ENCODE measurements around the gene HMGN1. TPM values are rescaled to one million over a fixed set of nuclear protein-coding genes. Genes with fewer than 3 reads are reported as not detected.

Gene HMGN1
- total and polyA plus RNA-seq, 2 experiments from 2014 or later, result 282 to 371 TPM

DNA sequence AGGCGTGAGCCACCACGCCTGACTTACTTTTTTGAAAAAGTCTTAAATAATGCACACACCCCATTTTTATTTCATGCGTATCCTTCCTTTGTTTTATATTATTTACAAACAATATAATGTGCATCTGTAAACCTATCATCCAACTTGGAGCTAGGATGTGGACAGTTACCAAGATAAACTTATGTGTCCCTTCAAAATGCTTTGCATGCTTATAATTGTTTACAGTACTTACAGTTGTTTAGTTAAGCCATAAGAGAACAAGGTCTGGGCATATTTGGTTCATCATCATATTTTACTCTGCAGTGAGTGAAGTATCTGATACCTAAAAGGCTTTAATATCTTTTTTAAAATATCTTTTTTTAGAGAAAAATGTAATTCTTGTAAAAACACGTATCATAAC, 16.1 kb upstream of the HMGN1 start:
- TF ChIP-seq EZH2 (IDR thresholded peaks at IDR 0.05; ENCODE audit: borderline replicate concordance) (no peak), EZH2phosphoT487 (IDR thresholded peaks at IDR 0.05; ENCODE audit: low read depth, severe bottlenecking, unreplicated experiment) (no peak)
- TF ChIP-seq, protein P1, sequence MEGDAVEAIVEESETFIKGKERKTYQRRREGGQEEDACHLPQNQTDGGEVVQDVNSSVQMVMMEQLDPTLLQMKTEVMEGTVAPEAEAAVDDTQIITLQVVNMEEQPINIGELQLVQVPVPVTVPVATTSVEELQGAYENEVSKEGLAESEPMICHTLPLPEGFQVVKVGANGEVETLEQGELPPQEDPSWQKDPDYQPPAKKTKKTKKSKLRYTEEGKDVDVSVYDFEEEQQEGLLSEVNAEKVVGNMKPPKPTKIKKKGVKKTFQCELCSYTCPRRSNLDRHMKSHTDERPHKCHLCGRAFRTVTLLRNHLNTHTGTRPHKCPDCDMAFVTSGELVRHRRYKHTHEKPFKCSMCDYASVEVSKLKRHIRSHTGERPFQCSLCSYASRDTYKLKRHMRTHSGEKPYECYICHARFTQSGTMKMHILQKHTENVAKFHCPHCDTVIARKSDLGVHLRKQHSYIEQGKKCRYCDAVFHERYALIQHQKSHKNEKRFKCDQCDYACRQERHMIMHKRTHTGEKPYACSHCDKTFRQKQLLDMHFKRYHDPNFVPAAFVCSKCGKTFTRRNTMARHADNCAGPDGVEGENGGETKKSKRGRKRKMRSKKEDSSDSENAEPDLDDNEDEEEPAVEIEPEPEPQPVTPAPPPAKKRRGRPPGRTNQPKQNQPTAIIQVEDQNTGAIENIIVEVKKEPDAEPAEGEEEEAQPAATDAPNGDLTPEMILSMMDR (IDR thresholded peaks at IDR 0.05; ENCODE audit: poor library complexity), result no peak
- Histone ChIP-seq H3K4me3 (no peak overlapping the region), H3K27me3 (no peaks in the 10 kb centered on the region), H3K79me2 (no peaks in the 10 kb centered on the region), H3K36me3 (replicated peaks; ENCODE audit: insufficient read depth, low read depth) (no peaks in the 10 kb centered on the region), H3K4me2 (no peak overlapping the region), H3K27ac (no peak overlapping the region), H4K20me1 (ENCODE audit: insufficient read depth, poor library complexity, severe bottlenecking) (no peaks in the 10 kb centered on the region), H2AFZ (no peak overlapping the region), H3K4me1 (ENCODE audit: insufficient read depth) (no peaks in the 10 kb centered on the region), H3K9me2 (replicated peaks; ENCODE audit: insufficient read depth) (no peaks in the 10 kb centered on the region), H3K9me3 (ENCODE audit: low read depth) (no peaks in the 10 kb centered on the region)
- no peak for DNase-seq (ENCODE audit: low spot score)
- WGBS (ENCODE audit: low lambda C conversion rate, missing lambda C conversion rate), result 95% methylated on average over 4 of the region's 4 CpGs

DNA sequence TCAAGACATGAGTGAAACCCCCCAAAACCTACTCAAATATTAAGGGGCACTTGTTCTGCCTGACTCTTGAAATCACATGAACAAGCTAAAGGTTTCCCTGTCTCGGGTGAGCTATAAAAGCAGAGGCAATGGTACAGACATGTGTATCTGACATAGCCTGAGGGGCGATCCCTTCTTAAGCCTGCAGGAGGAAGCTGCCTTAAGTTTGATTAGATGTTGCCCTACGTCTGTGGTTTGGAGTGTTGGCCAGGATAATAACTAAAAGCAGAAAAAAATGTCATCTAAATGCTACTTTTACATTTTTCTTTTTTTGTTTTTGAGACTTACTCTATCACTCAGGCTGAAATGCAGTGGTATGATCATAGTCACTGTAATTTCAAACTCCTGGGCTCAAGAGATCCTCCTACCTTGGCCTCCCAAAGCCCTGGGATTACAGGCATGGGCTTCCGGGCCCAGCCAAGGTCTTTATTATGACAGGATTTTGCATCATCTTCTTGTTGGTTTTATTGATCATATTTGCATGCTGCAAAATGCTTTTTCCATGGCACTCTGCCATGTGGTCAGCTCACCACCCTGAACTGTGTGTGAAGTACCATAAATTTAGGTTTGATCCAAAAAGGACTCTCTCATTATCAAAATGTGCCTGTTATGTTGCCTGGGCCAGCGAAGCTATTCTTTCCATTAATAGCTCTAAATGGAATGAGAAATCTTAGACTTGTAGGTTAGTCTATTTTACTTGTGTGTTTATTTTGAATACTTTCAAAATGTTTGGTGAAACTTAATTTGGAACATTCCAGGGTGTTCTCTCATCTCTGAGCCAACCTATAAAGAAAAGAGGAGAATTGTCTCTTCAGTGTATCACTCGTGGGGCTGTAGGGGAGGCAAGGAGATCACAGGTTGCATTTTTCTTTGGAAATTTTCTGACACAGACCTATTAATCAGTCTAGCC, 15.0 kb upstream of the HMGN1 start:
- Histone ChIP-seq H3K9me2 (replicated peaks; ENCODE audit: insufficient read depth) (no peaks in the 10 kb centered on the region), H2AFZ (no peak overlapping the region), H3K4me2 (no peak overlapping the region), H3K4me1 (ENCODE audit: insufficient read depth) (no peaks in the 10 kb centered on the region), H3K27me3 (no peaks in the 10 kb centered on the region), H4K20me1 (ENCODE audit: insufficient read depth, poor library complexity, severe bottlenecking) (no peaks in the 10 kb centered on the region), H3K4me3 (no peak overlapping the region), H3K9me3 (ENCODE audit: low read depth) (no peaks in the 10 kb centered on the region), H3K36me3 (replicated peaks; ENCODE audit: insufficient read depth, low read depth) (no peaks in the 10 kb centered on the region), H3K79me2 (no peaks in the 10 kb centered on the region), H3K27ac (no peak overlapping the region)
- WGBS (ENCODE audit: low lambda C conversion rate, missing lambda C conversion rate), result 67% methylated on average over 6 of the region's 6 CpGs
- no peak for DNase-seq (ENCODE audit: low spot score)
- TF ChIP-seq, protein P1 (IDR thresholded peaks at IDR 0.05; ENCODE audit: poor library complexity), result no peak
- no peak for TF ChIP-seq EZH2phosphoT487 (IDR thresholded peaks at IDR 0.05; ENCODE audit: low read depth, severe bottlenecking, unreplicated experiment)
- TF ChIP-seq EZH2 (IDR thresholded peaks at IDR 0.05; ENCODE audit: borderline replicate concordance), result no peak

DNA sequence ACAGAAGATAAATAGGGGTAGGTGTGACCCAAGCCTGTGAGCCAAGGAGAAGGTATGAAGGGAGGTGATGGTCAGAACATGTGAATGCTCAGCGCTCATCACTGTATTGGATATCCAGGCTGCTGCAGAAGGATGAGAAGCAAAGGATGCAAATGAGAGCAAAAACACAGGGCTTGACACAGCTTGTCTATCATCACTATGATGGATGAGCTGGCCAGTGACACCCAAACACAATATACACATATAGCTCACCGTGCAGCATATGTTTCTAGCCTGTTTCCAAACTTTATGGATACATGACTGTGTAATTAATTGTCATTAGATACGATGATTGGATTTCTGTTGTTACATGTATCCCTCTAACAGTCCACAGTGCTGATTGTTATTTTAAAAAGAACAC, 13.8 kb upstream of the HMGN1 start:
- Histone ChIP-seq H4K20me1 (ENCODE audit: insufficient read depth, poor library complexity, severe bottlenecking) (no peaks in the 10 kb centered on the region), H3K4me2 (no peak overlapping the region), H3K27me3 (no peaks in the 10 kb centered on the region), H3K9me2 (replicated peaks; ENCODE audit: insufficient read depth) (no peaks in the 10 kb centered on the region), H3K4me1 (ENCODE audit: insufficient read depth) (no peaks in the 10 kb centered on the region), H2AFZ (no peak overlapping the region), H3K27ac (no peak overlapping the region), H3K79me2 (no peaks in the 10 kb centered on the region), H3K9me3 (ENCODE audit: low read depth) (no peaks in the 10 kb centered on the region), H3K4me3 (no peak overlapping the region), H3K36me3 (replicated peaks; ENCODE audit: insufficient read depth, low read depth) (no peaks in the 10 kb centered on the region)
- DNase-seq (ENCODE audit: low spot score), result no peak
- TF ChIP-seq EZH2 (IDR thresholded peaks at IDR 0.05; ENCODE audit: borderline replicate concordance) (no peak), EZH2phosphoT487 (IDR thresholded peaks at IDR 0.05; ENCODE audit: low read depth, severe bottlenecking, unreplicated experiment) (no peak)
- TF ChIP-seq, protein P1 (IDR thresholded peaks at IDR 0.05; ENCODE audit: poor library complexity), result no peak
- 95% methylated on average over 3 of the region's 3 CpGs for WGBS (ENCODE audit: low lambda C conversion rate, missing lambda C conversion rate)
